ENCODE data around the gene GCC1. TPM values are rescaled to one million over a fixed set of nuclear protein-coding genes. Genes with fewer than 3 reads are reported as not detected.

GCC1 gene
- total and polyA plus RNA-seq, 2 donors (not counting 1 experiment from before 2014, with no cell fraction given): 10.3 to 25.5 TPM

GRCh38 chr7:127620406-127621233 is 35.2 kb upstream of the GCC1 start:
- no peaks in the 10 kb centered on the region for H3K36me3 ChIP-seq (replicated peaks in 1 of 2; ENCODE audit: control extremely low read depth in 1 of 2, control insufficient read depth in 1 of 2, extremely low read depth in 1 of 2, insufficient read depth in 2 of 2, low read length in 1 of 2)
- Mint-ChIP-seq H3K27me3 (peaks cover 66% of the 10 kb centered on the region), H3K27ac (no peak overlapping the region), H3K4me3 (no peak overlapping the region), H3K9me3 (ENCODE audit: insufficient read depth) (no peaks in the 10 kb centered on the region), H3K4me1 (peaks cover 5% of the 10 kb centered on the region)
- no peaks in the 10 kb centered on the region for H3K4me1 ChIP-seq (ENCODE audit: control insufficient read depth in 2 of 2, insufficient read depth in 2 of 2, low read length in 2 of 2)
- H3K27ac ChIP-seq (ENCODE audit: low read length in 2 of 2): no peak overlapping the region
- DNase-seq: no peak
- TF ChIP-seq CTCF (IDR thresholded peaks at IDR 0.05): no peak
- H3K9ac ChIP-seq (ENCODE audit: low read length): no peak overlapping the region
- ATAC-seq (ENCODE audit: low read depth): no peak
- intact Hi-C loops (cut with micrococcal nuclease): no loop called here
- no peak overlapping the region for H2AFZ ChIP-seq (ENCODE audit: insufficient read depth, low read depth, low read length, poor library complexity, severe bottlenecking)
- H3K27me3 ChIP-seq (replicated peaks in 1 of 4; ENCODE audit: control extremely low read depth in 1 of 4, control insufficient read depth in 3 of 4, insufficient read depth in 4 of 4, low read length in 3 of 4): peaks cover 0 to 16% (median 11%) of the 10 kb centered on the region in 4 experiments
- no peaks in the 10 kb centered on the region for H3K9me3 ChIP-seq (ENCODE audit: control extremely low read depth in 1 of 3, control insufficient read depth in 2 of 3, insufficient read depth in 1 of 3, low read length in 2 of 3)
- no peak overlapping the region for H3K4me2 ChIP-seq (replicated peaks; ENCODE audit: low read depth, low read length, poor library complexity, severe bottlenecking)
- no peaks in the 10 kb centered on the region for H3K79me2 ChIP-seq (ENCODE audit: control insufficient read depth, insufficient read depth, low read length)
- no peak overlapping the region for H3K4me3 ChIP-seq (ENCODE audit: control extremely low read depth in 1 of 5, extremely low read depth in 1 of 5, insufficient read depth in 1 of 5, low read depth in 2 of 5, low read length in 4 of 5)
- 5% methylated on average over 17 of the region's 24 CpGs for WGBS (ENCODE audit: insufficient coverage)
- H4K20me1 ChIP-seq (ENCODE audit: control insufficient read depth, insufficient read depth, low read length, poor library complexity, severe bottlenecking): no peaks in the 10 kb centered on the region
- POLR2A ChIA-PET: no interaction called here
- CTCF ChIA-PET: no interaction called here

- ChIA-PET POLR2A (no interaction called here), CTCF (no interaction called here)
- H3K4me3 ChIP-seq (ENCODE audit: control extremely low read depth in 1 of 5, extremely low read depth in 1 of 5, insufficient read depth in 1 of 5, low read depth in 2 of 5, low read length in 4 of 5): no peak overlapping the region
- no peaks in the 10 kb centered on the region for H3K36me3 ChIP-seq (replicated peaks in 1 of 2; ENCODE audit: control extremely low read depth in 1 of 2, control insufficient read depth in 1 of 2, extremely low read depth in 1 of 2, insufficient read depth in 2 of 2, low read length in 1 of 2)
- Mint-ChIP-seq H3K27ac (no peak overlapping the region), H3K9me3 (ENCODE audit: insufficient read depth) (no peaks in the 10 kb centered on the region), H3K4me3 (no peak overlapping the region), H3K27me3 (peaks cover 68% of the 10 kb centered on the region), H3K4me1 (peaks cover 5% of the 10 kb centered on the region)
- H3K27ac ChIP-seq (ENCODE audit: low read length in 2 of 2): no peak overlapping the region
- H2AFZ ChIP-seq (ENCODE audit: insufficient read depth, low read depth, low read length, poor library complexity, severe bottlenecking): no peak overlapping the region
- intact Hi-C loops (cut with micrococcal nuclease): no loop called here
- DNase-seq: peak; percentile 40
- H3K9ac ChIP-seq (ENCODE audit: low read length): no peak overlapping the region
- ATAC-seq (ENCODE audit: low read depth): no peak
- no peak for TF ChIP-seq EZH2 (IDR thresholded peaks at IDR 0.05; ENCODE audit: borderline replicate concordance, insufficient read depth, low read depth, low read length, poor library complexity, severe bottlenecking)
- TF ChIP-seq CTCF (IDR thresholded peaks at IDR 0.05): no peak
- peaks cover 0 to 21% (median 9%) of the 10 kb centered on the region in 4 experiments for H3K27me3 ChIP-seq (replicated peaks in 1 of 4; ENCODE audit: control extremely low read depth in 1 of 4, control insufficient read depth in 3 of 4, insufficient read depth in 4 of 4, low read length in 3 of 4)
- 8% methylated on average over 22 of the region's 27 CpGs for WGBS (ENCODE audit: insufficient coverage)
- H3K4me1 ChIP-seq (ENCODE audit: control insufficient read depth in 2 of 2, insufficient read depth in 2 of 2, low read length in 2 of 2): no peaks in the 10 kb centered on the region
- H3K79me2 ChIP-seq (ENCODE audit: control insufficient read depth, insufficient read depth, low read length): no peaks in the 10 kb centered on the region
- H3K4me2 ChIP-seq (replicated peaks; ENCODE audit: low read depth, low read length, poor library complexity, severe bottlenecking): no peak overlapping the region
- H4K20me1 ChIP-seq (ENCODE audit: control insufficient read depth, insufficient read depth, low read length, poor library complexity, severe bottlenecking): no peaks in the 10 kb centered on the region
- no peaks in the 10 kb centered on the region for H3K9me3 ChIP-seq (ENCODE audit: control extremely low read depth in 1 of 3, control insufficient read depth in 2 of 3, insufficient read depth in 1 of 3, low read length in 2 of 3)
Observed at GRCh38 chr7:127619681-127620405, 34.4 kb upstream of the GCC1 start.
